H9 (cell line): ENCODE data around the gene MX1. TPM values are rescaled to one million over a fixed set of nuclear protein-coding genes. Genes with fewer than 3 reads are reported as not detected.

Source experiments
- DNase-seq: peaks from one replicate; pipeline ENCODE4 v3.0.0-alpha.2; 2017
- H2AFZ ChIP-seq: one replicate; pipeline ENCODE4 v1.6.1; 2013; ENCODE audit warnings: mild to moderate bottlenecking, low read length, control low read depth, moderate library complexity
- H2AK5ac ChIP-seq: 2 replicates; pipeline ENCODE4 v1.6.1; 2013; ENCODE audit warnings: low read length, control low read depth, mixed read lengths; ENCODE audit not compliant: insufficient read length
- H2BK120ac ChIP-seq: one replicate; pipeline ENCODE4 v1.6.1; 2013; ENCODE audit warnings: low read depth, mild to moderate bottlenecking, low read length, control low read depth, inconsistent platforms; ENCODE audit not compliant: poor library complexity, severe bottlenecking
- H2BK12ac ChIP-seq: 2 replicates; pipeline ENCODE4 v1.6.1; 2013; ENCODE audit warnings: low read length, control low read depth, mixed read lengths, low read depth; ENCODE audit not compliant: insufficient read length
- H2BK15ac ChIP-seq: 2 replicates; pipeline ENCODE4 v1.6.1; 2013; ENCODE audit warnings: low read depth, low read length, control low read depth
- H2BK20ac ChIP-seq: one replicate; pipeline ENCODE4 v1.6.1; 2013; ENCODE audit warnings: low read depth, mild to moderate bottlenecking, low read length, control low read depth, inconsistent platforms; ENCODE audit not compliant: poor library complexity, severe bottlenecking
- H2BK5ac ChIP-seq: 2 replicates; pipeline ENCODE4 v1.6.1; 2013; ENCODE audit warnings: low read length, control low read depth, mixed read lengths; ENCODE audit not compliant: insufficient read length
- H3K14ac ChIP-seq: 2 replicates; pipeline ENCODE4 v1.6.1; 2013; ENCODE audit warnings: low read length, control low read depth; ENCODE audit not compliant: insufficient read depth
- H3K18ac ChIP-seq: 2 replicates; pipeline ENCODE4 v1.6.1; 2013; ENCODE audit warnings: low read depth, mild to moderate bottlenecking, mixed read lengths, low read length, control low read depth; ENCODE audit not compliant: insufficient read length
- H3K23ac ChIP-seq: 2 replicates; pipeline ENCODE4 v1.6.1; 2013; ENCODE audit warnings: low read length, control low read depth, mixed read lengths, low read depth; ENCODE audit not compliant: insufficient read length
- H3K23me2 ChIP-seq: 2 replicates; pipeline ENCODE4 v1.6.1; 2013; ENCODE audit warnings: low read depth, mild to moderate bottlenecking, mixed read lengths, low read length, control low read depth; ENCODE audit not compliant: insufficient read length, poor library complexity, severe bottlenecking
- H3K27ac ChIP-seq: 2 replicates; pipeline ENCODE4 v1.5.1; 2013; ENCODE audit warnings: low read length, control low read depth, mixed read lengths, low read depth; ENCODE audit not compliant: insufficient read length
- H3K27me3 ChIP-seq: 2 replicates; pipeline ENCODE4 v1.6.1; 2013; ENCODE audit warnings: low read length, control low read depth, inconsistent platforms; ENCODE audit not compliant: insufficient read depth
- H3K4ac ChIP-seq: 2 replicates; pipeline ENCODE4 v1.6.1; 2013; ENCODE audit warnings: low read depth, mild to moderate bottlenecking, control low read depth, inconsistent platforms, low read length, moderate library complexity
- H3K4me1 ChIP-seq: 2 replicates; pipeline ENCODE4 v1.6.1; 2013; ENCODE audit warnings: low read length, control low read depth, inconsistent platforms; ENCODE audit not compliant: insufficient read depth
- H3K4me2 ChIP-seq: 2 replicates; pipeline ENCODE4 v1.6.1; 2013; ENCODE audit warnings: low read length, control low read depth, mixed read lengths; ENCODE audit not compliant: insufficient read length, insufficient read depth
- H3K56ac ChIP-seq: 2 replicates; pipeline ENCODE4 v1.6.1; 2013; ENCODE audit warnings: low read depth, mild to moderate bottlenecking, mixed read lengths, low read length, control low read depth; ENCODE audit not compliant: insufficient read length
- H3K79me1 ChIP-seq: 2 replicates; pipeline ENCODE4 v1.6.1; 2013; ENCODE audit warnings: low read depth, mild to moderate bottlenecking, moderate library complexity, low read length, control low read depth, inconsistent platforms; ENCODE audit not compliant: insufficient read depth, poor library complexity, severe bottlenecking
- H3K79me2 ChIP-seq: 2 replicates; pipeline ENCODE4 v1.6.1; 2013; ENCODE audit warnings: low read length, control low read depth, inconsistent platforms; ENCODE audit not compliant: insufficient read depth
- H3K9ac ChIP-seq: 2 replicates; pipeline ENCODE4 v1.6.1; 2013; ENCODE audit warnings: low read length, control low read depth, mixed read lengths; ENCODE audit not compliant: insufficient read length; ENCODE audit errors: extremely low read depth
- H3K9me3 ChIP-seq: one replicate; pipeline ENCODE4 v1.6.1; 2013; ENCODE audit warnings: low read depth, low read length, inconsistent platforms; ENCODE audit not compliant: control insufficient read depth
- H3T11ph ChIP-seq: one replicate; pipeline ENCODE4 v1.6.1; 2013; ENCODE audit warnings: mild to moderate bottlenecking, low read length, control low read depth, inconsistent platforms
- H4K20me1 ChIP-seq: one replicate; pipeline ENCODE4 v1.6.1; 2013; ENCODE audit not compliant: control insufficient read depth, insufficient read length, insufficient read depth
- H4K5ac ChIP-seq: 2 replicates; pipeline ENCODE4 v1.6.1; 2013; ENCODE audit warnings: low read depth, mild to moderate bottlenecking, mixed read lengths, low read length, control low read depth; ENCODE audit not compliant: insufficient read length
- H4K8ac ChIP-seq: replicated peaks from 2 replicates; pipeline ENCODE4 v1.6.1; 2013; ENCODE audit warnings: low read length, control low read depth, mixed read lengths, low read depth; ENCODE audit not compliant: insufficient read length
- H4K91ac ChIP-seq: 2 replicates; pipeline ENCODE4 v1.6.1; 2013; ENCODE audit warnings: low read depth, mild to moderate bottlenecking, moderate library complexity, mixed read lengths, low read length, control low read depth; ENCODE audit not compliant: insufficient read length
- H3K27ac Mint-ChIP-seq, 3 experiments: 2 replicates in 2 of 3; 3 replicates in 1 of 3; pipeline ENCODE4 v1.8.0; 2020 to 2021; ENCODE audit warnings: mixed read lengths in 3 of 3, mild to moderate bottlenecking in 1 of 3, moderate library complexity in 1 of 3
- H3K27me3 Mint-ChIP-seq: 2 replicates; pipeline ENCODE4 v1.8.0; 2021; ENCODE audit warnings: low read depth, mild to moderate bottlenecking, moderate library complexity, mixed read lengths
- H3K36me3 Mint-ChIP-seq, 3 experiments: 2 replicates in 2 of 3; 3 replicates in 1 of 3; pipeline ENCODE4 v1.8.0; 2020 to 2021; ENCODE audit warnings: low read depth in 3 of 3, mixed read lengths in 3 of 3; ENCODE audit not compliant: insufficient read depth in 1 of 3
- H3K4me1 Mint-ChIP-seq, 2 experiments: 2 replicates each; pipeline ENCODE4 v1.8.0; 2020; ENCODE audit warnings: mixed read lengths in 2 of 2
- H3K4me3 Mint-ChIP-seq, 2 experiments: 2 replicates in 1 of 2; 3 replicates in 1 of 2; pipeline ENCODE4 v1.8.0; 2020 to 2021; ENCODE audit warnings: mild to moderate bottlenecking in 2 of 2, mixed read lengths in 2 of 2, moderate library complexity in 1 of 2
- H3K9me3 Mint-ChIP-seq, 2 experiments: 2 replicates in 1 of 2; 3 replicates in 1 of 2; pipeline ENCODE4 v1.8.0; 2020; ENCODE audit warnings: mild to moderate bottlenecking in 2 of 2, mixed read lengths in 2 of 2, moderate library complexity in 1 of 2
- CTCF ChIP-seq: fragments of 200-600 bp; sonication (generic); conservative IDR thresholded peaks from 3 replicates; pipeline ENCODE4 v1.8.0; 2021; ENCODE audit warnings: antibody characterized with exemption, mild to moderate bottlenecking
- WGBS: extraction: QIAGEN DNeasy Blood & Tissue Kit; methylation state at CpG from one replicate; pipeline ENCODE4 v1.1.7; 2013; ENCODE audit warnings: missing lambda C conversion rate, low lambda C conversion rate, mixed read lengths; ENCODE audit not compliant: insufficient read length; ENCODE audit errors: extremely low coverage; 5-methylcytosine and 5-hydroxymethylcytosine counted together
- total RNA-seq: library from RNA; stranded (reverse); gene quantifications from 2 replicates; pipeline ENCODE4 v1.2.1, GENCODE V29; 2021

Gene MX1
- total RNA-seq, 1 experiment from 2014 or later: 6.3 TPM

GRCh38 chr21:41506005-41506594 lies 80.1 kb downstream of the MX1 start:
- Histone ChIP-seq H3K9ac (no peak overlapping the region), H3K18ac (no peak overlapping the region), H2BK20ac (no peak overlapping the region), H4K5ac (no peak overlapping the region), H3K56ac (no peak overlapping the region), H3K14ac (no peak overlapping the region), H2AK5ac (no peak overlapping the region), H3K27me3 (peaks cover 10% of the 10 kb centered on the region; the same call in 1 of the 2 replicates), H3K27ac (no peak overlapping the region), H3K79me1 (no peaks in the 10 kb centered on the region), H3K9me3 (no peaks in the 10 kb centered on the region), H3K4me2 (peak overlapping the region; percentile 70), H2AFZ (no peak overlapping the region), H4K91ac (no peak overlapping the region), H4K20me1 (no peaks in the 10 kb centered on the region), H2BK12ac (no peak overlapping the region), H3K79me2 (no peaks in the 10 kb centered on the region), H4K8ac (no peak overlapping the region), H2BK5ac (no peak overlapping the region), H3K4ac (no peak overlapping the region), H3T11ph (no peak overlapping the region), H3K4me1 (no peaks in the 10 kb centered on the region; the same call in 1 of the 2 replicates), H2BK120ac (no peak overlapping the region), H2BK15ac (no peak overlapping the region), H3K23me2 (peaks cover 13% of the 10 kb centered on the region), H3K23ac (no peak overlapping the region)
- no peaks in the 10 kb centered on the region for H3K36me3 Mint-ChIP-seq
- WGBS: no CpG with 5 or more reads among the region's 7 CpGs
- DNase-seq: no peak
- peak overlapping the region; percentile 78 to 85 for H3K4me3 Mint-ChIP-seq
- H3K27me3 Mint-ChIP-seq: peaks cover 43% of the 10 kb centered on the region
- peaks cover 26 to 34% of the 10 kb centered on the region in 2 experiments for H3K4me1 Mint-ChIP-seq
- no peak for TF ChIP-seq CTCF
- no peaks in the 10 kb centered on the region for H3K9me3 Mint-ChIP-seq
- no peak overlapping the region for H3K27ac Mint-ChIP-seq
